GM19023 (cell line): ENCODE data around the gene CXorf38.

Source experiments
- ATAC-seq: cut with Tn5 transposase; IDR thresholded peaks from one replicate; pipeline ENCODE4 v1.9.1; 2021; ENCODE audit warnings: mild to moderate bottlenecking, moderate library complexity; ENCODE audit not compliant: unreplicated experiment

CXorf38 gene

GRCh38 chrX:40647307-40648197, at the start of gene CXorf38:
CXorf38 (minus strand) TSS chrX:40647561; CDS start chrX:40647520, 41 bp downstream.
- peak; percentile 78 for ATAC-seq

- no peak for ATAC-seq
Measured at GRCh38 chrX:40694802-40695201, 47.4 kb upstream of the CXorf38 start.

DNA sequence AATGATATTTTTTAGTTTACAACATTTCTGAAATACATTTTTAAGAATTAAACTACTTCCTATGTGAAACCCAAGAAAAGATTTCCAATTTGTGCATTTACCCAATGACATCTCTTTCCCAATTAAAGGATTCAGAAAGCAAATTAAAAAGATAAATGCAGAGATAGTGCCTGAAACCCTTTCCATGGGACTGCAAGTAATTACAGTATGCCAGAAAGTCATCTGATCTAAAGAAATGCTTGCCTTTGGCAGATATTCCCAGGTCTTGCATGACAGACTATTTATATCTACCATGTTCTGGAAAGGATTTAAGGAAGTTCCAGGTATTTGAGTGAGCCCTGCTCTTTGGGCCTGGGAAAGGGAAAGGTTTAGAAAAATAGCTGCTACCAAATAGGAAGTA, 41.6 kb upstream of the CXorf38 start:
- no peak for ATAC-seq

DNA sequence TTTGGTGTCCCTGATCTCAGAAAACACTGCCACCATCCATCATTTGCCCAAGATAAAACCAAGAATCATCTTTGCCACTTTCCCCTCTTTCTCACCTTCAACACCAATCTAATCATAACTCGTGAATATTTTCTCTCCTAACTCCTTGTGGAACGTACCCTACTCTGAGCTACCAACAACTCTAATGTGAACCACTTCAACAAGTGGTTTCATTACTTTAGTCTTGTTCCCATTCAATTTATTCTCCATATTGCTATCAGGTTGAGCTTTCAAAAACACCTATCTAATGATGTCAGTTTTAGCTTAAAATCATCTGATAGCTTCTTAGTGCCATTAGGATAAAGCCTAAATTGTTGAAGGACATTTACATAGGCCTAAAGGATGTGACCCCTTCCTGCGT, 39.8 kb upstream of the CXorf38 start:
- no peak for ATAC-seq

DNA sequence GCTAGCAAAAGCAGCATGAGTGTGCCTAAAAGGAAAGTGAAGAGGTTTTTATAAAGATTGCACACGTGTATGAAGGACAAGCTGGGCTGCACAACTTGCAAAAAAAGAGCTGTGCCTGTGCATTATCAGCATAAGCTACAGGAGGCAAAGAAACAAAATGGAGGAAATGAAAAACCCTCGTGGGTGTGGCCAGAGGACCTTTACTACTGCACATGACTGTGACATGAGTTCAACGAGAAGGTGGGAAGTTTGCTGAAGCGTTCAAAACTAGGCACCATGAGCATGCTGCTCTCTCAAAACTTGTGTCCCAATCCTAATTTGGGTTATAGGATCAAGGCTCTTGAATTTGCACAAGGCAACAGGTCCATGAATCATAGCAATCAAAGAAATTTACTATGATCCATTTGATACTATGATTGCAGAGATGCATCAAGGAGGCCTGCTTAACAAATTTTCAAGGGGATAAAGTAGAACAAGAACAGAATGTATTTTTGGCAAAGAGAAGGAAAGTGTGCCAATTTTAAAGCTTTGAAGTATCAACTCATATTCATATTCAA, 38.1 kb upstream of the CXorf38 start:
- ATAC-seq: no peak

DNA sequence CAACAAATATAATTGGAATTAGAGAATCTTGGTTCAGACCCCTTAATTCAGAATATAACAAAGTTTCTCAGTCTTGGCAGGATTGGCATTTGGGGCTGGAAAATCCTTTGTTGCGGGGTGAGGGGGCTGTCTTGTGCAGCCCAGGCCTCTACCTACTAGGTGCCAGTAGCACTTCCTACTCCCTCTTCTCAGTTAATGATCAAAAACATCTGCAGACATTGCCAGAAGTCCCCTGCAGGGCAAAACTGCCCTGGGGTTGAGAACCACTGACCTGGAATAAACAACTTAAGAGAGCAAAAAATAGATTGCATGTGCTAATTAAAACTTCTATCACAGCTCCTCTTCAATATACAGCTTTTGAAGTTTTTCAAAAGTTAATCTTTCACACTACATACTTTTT, 36.7 kb upstream of the CXorf38 start:
- ATAC-seq: no peak

GRCh38 chrX:40683245-40683644, 35.9 kb upstream of the CXorf38 start:
- no peak for ATAC-seq

- no peak for ATAC-seq
Measured at GRCh38 chrX:40671126-40671525, 23.8 kb upstream of the CXorf38 start.

GRCh38 chrX:40663880-40664630, 16.7 kb upstream of the CXorf38 start:
- no peak for ATAC-seq

- ATAC-seq: no peak
Measured at GRCh38 chrX:40663078-40663740, 15.8 kb upstream of the CXorf38 start.

GRCh38 chrX:40661489-40661888, 14.1 kb upstream of the CXorf38 start:
- ATAC-seq: no peak

DNA sequence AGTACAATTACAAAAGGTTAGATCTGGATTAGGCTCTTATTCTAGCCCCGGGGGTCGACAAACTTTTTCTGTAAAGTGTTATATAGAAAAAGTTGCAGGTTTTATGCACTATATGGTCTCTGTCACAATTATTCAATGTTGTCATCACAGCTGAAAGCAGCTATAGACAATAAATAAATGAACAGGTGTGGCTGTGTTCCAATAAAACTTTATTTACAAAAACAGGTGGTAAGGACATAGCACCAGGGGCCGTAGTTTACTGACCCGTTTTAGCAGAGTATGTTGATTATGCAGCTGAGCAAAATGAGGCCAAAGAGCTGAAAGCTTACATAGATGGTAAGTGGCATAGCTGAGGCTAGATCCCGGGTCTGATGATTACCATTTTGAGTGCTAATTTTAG, 13.0 kb upstream of the CXorf38 start:
- no peak for ATAC-seq

- no peak for ATAC-seq
Measured at GRCh38 chrX:40653535-40653934, 6.2 kb upstream of the CXorf38 start.

DNA sequence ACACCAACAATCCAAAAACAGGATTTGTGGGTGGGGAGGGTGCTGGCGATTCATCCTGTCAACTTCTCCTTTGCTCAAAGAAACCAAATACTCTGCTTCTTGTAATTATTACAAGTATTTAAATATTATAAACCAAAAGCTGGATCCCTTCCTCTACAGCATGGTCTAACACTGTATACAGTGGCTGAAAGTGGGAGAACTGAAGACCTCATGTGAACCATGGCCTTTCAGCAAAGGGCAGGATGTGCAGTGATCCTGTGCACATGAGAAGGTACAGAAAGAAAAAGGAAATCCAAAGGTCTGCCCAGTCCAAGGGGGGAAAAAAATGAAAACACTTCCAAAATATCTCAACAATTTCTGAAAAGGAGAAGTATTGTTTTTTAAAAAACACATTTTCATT, 5.3 kb upstream of the CXorf38 start:
- no peak for ATAC-seq

DNA sequence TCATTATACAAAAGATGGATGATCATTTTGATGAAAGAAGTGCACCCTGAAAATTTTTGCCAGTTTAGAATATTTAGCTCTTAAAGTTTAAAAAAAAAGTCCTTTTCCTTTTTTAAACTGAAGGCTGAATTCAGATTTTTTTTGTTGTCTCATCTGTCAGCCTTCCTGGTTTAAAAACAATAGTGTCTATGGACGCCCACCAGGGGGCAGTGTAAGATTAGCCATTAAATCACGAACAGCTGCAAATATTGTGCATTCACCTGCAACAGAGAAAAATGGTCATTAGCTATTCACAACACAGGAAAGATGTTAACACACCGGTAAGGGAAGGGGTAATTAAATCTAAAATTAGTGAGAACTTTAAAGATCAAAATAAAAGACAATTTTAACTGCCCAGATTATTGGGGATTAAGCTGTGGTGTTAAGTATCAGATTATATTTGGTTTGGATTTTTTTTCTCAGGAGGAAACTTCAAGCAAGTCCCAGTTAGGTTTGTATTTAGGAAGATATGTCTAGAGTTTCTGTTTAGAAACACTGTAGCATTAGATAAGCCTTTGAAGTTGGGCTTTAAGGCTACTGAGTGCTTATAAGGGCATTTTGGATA, 4.4 kb upstream of the CXorf38 start:
- no peak for ATAC-seq

- ATAC-seq: peak; percentile 27
Measured at GRCh38 chrX:40646489-40647306, 663 bp downstream of the CXorf38 start.

- ATAC-seq: no peak
Measured at GRCh38 chrX:40644821-40645358, 2.5 kb downstream of the CXorf38 start.

GRCh38 chrX:40644176-40644575, 3.2 kb downstream of the CXorf38 start:
- ATAC-seq: no peak

DNA sequence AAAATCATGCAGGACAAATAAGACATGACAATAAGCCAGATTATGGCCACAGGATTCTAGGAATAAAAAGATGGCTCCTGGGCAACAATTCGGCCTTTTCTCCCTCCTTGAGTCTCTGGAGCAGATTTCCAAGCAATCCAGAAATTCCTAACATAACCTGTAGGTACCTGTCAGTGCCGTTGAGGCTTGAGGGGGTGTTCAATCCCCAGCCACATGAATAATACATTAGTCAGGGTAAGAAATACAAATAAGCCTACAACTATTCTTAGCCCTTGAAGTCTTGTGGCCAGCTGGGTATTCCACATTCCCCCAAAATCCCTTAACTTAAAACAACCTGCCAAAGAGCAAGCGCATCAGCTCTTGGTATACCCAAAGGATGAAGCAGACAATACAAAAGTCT, 9.7 kb downstream of the CXorf38 start:
- ATAC-seq: no peak

- ATAC-seq: no peak
Measured at GRCh38 chrX:40632199-40632598, 15.2 kb downstream of the CXorf38 start.
